ENCODE measurements around the gene SHH. TPM values are rescaled to one million over a fixed set of nuclear protein-coding genes. Genes with fewer than 3 reads are reported as not detected.

Gene SHH
- total and polyA plus RNA-seq, 2 donors (not counting 3 experiments of a cell fraction or from before 2014, with no cell fraction given): not detected

GRCh38 chr7:155851892-155852291, 39.6 kb upstream of the SHH start:
- H3K36me3 ChIP-seq (ENCODE audit: control insufficient read depth in 2 of 2, extremely low read depth in 1 of 2, insufficient read depth in 2 of 2, low read length in 2 of 2): no peaks in the 10 kb centered on the region
- BruUV-seq (replicated peaks): no TSS peak
- ChIA-PET POLR2A (no interaction called here), CTCF (no interaction called here)
- H4K20me1 ChIP-seq (replicated peaks; ENCODE audit: control insufficient read depth, extremely low read depth, insufficient read depth, low read length): no peaks in the 10 kb centered on the region
- intact Hi-C loops (cut with micrococcal nuclease) (no loop called here), dilution Hi-C loops (cut with MboI; ENCODE audit: extremely low pct_ligation_motif_present, low sequenced_read_pairs) (no loop called here)
- no peaks in the 10 kb centered on the region for H3K4me1 ChIP-seq (ENCODE audit: control insufficient read depth, extremely low read depth, insufficient read depth, low read length)
- H3K4me2 ChIP-seq (ENCODE audit: insufficient read depth, low read length): no peak overlapping the region
- H3K4me3 ChIP-seq (replicated peaks in 1 of 3; ENCODE audit: insufficient read depth in 1 of 3, low read depth in 1 of 3, low read length in 3 of 3): no peak overlapping the region
- H3K9ac ChIP-seq (replicated peaks; ENCODE audit: extremely low read depth, insufficient read depth, low read length): no peak overlapping the region
- no peak for TF ChIP-seq POLR2AphosphoS5 (IDR thresholded peaks at IDR 0.05; ENCODE audit: insufficient read depth, low read depth, low read length)
- no peak for TF ChIP-seq POLR2A (IDR thresholded peaks at IDR 0.05; ENCODE audit: low read depth, low read length)
- H3K9me1 ChIP-seq (replicated peaks; ENCODE audit: control insufficient read depth, extremely low read depth, insufficient read depth, low read length): no peaks in the 10 kb centered on the region
- no peaks in the 10 kb centered on the region for H3K79me2 ChIP-seq (ENCODE audit: control insufficient read depth, insufficient read depth, low read length)
- H3K27ac ChIP-seq (ENCODE audit: insufficient read depth, low read depth, low read length): no peak overlapping the region
- H2AFZ ChIP-seq (ENCODE audit: low read depth, low read length): no peak overlapping the region
- DNase-seq (ENCODE audit: low read depth, low spot score) (no peak), FAIRE-seq (no peak)
- H3K9me3 ChIP-seq (replicated peaks; ENCODE audit: control insufficient read depth, insufficient read depth, low read length): no peaks in the 10 kb centered on the region
- no peaks in the 10 kb centered on the region for H3K27me3 ChIP-seq (ENCODE audit: control insufficient read depth in 2 of 2, insufficient read depth in 2 of 2, low read length in 2 of 2)

- Histone ChIP-seq H3K27me3 (ENCODE audit: control insufficient read depth in 2 of 2, insufficient read depth in 2 of 2, low read length in 2 of 2) (no peaks in the 10 kb centered on the region), H3K4me2 (ENCODE audit: insufficient read depth, low read length) (no peak overlapping the region), H3K27ac (ENCODE audit: insufficient read depth, low read depth, low read length) (no peak overlapping the region), H3K36me3 (ENCODE audit: control insufficient read depth in 2 of 2, extremely low read depth in 1 of 2, insufficient read depth in 2 of 2, low read length in 2 of 2) (no peaks in the 10 kb centered on the region), H3K79me2 (ENCODE audit: control insufficient read depth, insufficient read depth, low read length) (no peaks in the 10 kb centered on the region), H3K9me1 (replicated peaks; ENCODE audit: control insufficient read depth, extremely low read depth, insufficient read depth, low read length) (no peaks in the 10 kb centered on the region), H4K20me1 (replicated peaks; ENCODE audit: control insufficient read depth, extremely low read depth, insufficient read depth, low read length) (no peaks in the 10 kb centered on the region), H2AFZ (ENCODE audit: low read depth, low read length) (no peak overlapping the region), H3K4me1 (ENCODE audit: control insufficient read depth, extremely low read depth, insufficient read depth, low read length) (no peaks in the 10 kb centered on the region), H3K9ac (replicated peaks; ENCODE audit: extremely low read depth, insufficient read depth, low read length) (no peak overlapping the region), H3K4me3 (replicated peaks in 1 of 3; ENCODE audit: insufficient read depth in 1 of 3, low read depth in 1 of 3, low read length in 3 of 3) (no peak overlapping the region), H3K9me3 (replicated peaks; ENCODE audit: control insufficient read depth, insufficient read depth, low read length) (no peaks in the 10 kb centered on the region)
- TF ChIP-seq MYC (IDR thresholded peaks at IDR 0.05; ENCODE audit: low read depth, low read length) (no peak), POLR2A (IDR thresholded peaks at IDR 0.05; ENCODE audit: low read depth, low read length) (no peak), JUN (IDR thresholded peaks at IDR 0.05; ENCODE audit: borderline replicate concordance, insufficient read depth, insufficient read length, low read depth) (no peak), POLR2AphosphoS5 (IDR thresholded peaks at IDR 0.05; ENCODE audit: insufficient read depth, low read depth, low read length) (no peak), EZH2 (IDR thresholded peaks at IDR 0.05; ENCODE audit: borderline replicate concordance, low read depth, low read length, severe bottlenecking) (no peak), GATA2 (IDR thresholded peaks at IDR 0.05; ENCODE audit: insufficient read depth, insufficient read length, low read depth, low read length) (no peak), FOS (IDR thresholded peaks at IDR 0.05; ENCODE audit: borderline replicate concordance, insufficient read depth, low read length) (no peak), MAX (IDR thresholded peaks at IDR 0.05; ENCODE audit: insufficient read depth, insufficient read length) (no peak), CTCF (IDR thresholded peaks at IDR 0.05; ENCODE audit: extremely low read depth in 1 of 2, insufficient read depth in 1 of 2, low read depth in 1 of 2, low read length in 2 of 2) (no peak)
- BruUV-seq (replicated peaks): no TSS peak
- dilution Hi-C loops (cut with MboI; ENCODE audit: extremely low pct_ligation_motif_present, low sequenced_read_pairs) (no loop called here), intact Hi-C loops (cut with micrococcal nuclease) (no loop called here)
- ChIA-PET CTCF (no interaction called here), POLR2A (no interaction called here)
- FAIRE-seq (no peak), DNase-seq (ENCODE audit: low read depth, low spot score) (no peak)
These were observed 38.8 kb upstream of the SHH start for GRCh38 chr7:155850766-155851678.
